Jurkat, Clone E6-1 (cell line): Measurements from ENCODE around the gene ZCCHC4. TPM values are rescaled to one million over a fixed set of nuclear protein-coding genes. Genes with fewer than 3 reads are reported as not detected.

ENCODE experiments used
- DNase-seq: peaks from one replicate; pipeline ENCODE4 v3.0.0-alpha.2; 2011; ENCODE audit warnings: low read depth, low spot score
- H3K4me3 ChIP-seq: 2 replicates; pipeline ENCODE4 v1.5.1; 2011; ENCODE audit warnings: mild to moderate bottlenecking, low read length, control low read depth, moderate library complexity
- polyA plus RNA-seq: library from polyadenylated mRNA; unstranded; fragments of >200 nt; gene quantifications from one replicate; pipeline ENCODE4 v1.2.1, GENCODE V29; 2012; ENCODE audit warnings: missing spikeins; ENCODE audit not compliant: insufficient read length, insufficient read depth

The ZCCHC4 gene
- 10.6 TPM for polyA plus RNA-seq

- peak within 1 kb of the TSS; percentile 68 for H3K4me3 ChIP-seq
- peak; percentile 90 for DNase-seq
These were observed at the start of gene ZCCHC4 for GRCh38 chr4:25312496-25313200. Gene ZCCHC4, plus strand, starts transcription at chr4:25312774. Its CDS starts 36 bp downstream, at chr4:25312810.

GRCh38 chr4:25271866-25272265, 40.7 kb upstream of the ZCCHC4 start:
- no peak for DNase-seq

GRCh38 chr4:25280210-25280609, 32.4 kb upstream of the ZCCHC4 start:
- no peak for DNase-seq
- no peak overlapping the region for H3K4me3 ChIP-seq

More at GRCh38 chr4:25271866-25272265, 40.7 kb upstream of the ZCCHC4 start:
- H3K4me3 ChIP-seq, result no peak overlapping the region

GRCh38 chr4:25283948-25284347, 28.6 kb upstream of the ZCCHC4 start:
- no peak overlapping the region for H3K4me3 ChIP-seq
- DNase-seq, result no peak

GRCh38 chr4:25284466-25284865, 28.1 kb upstream of the ZCCHC4 start:
- no peak for DNase-seq
- no peak overlapping the region for H3K4me3 ChIP-seq

- no peak for DNase-seq
- no peak overlapping the region for H3K4me3 ChIP-seq
These were observed 22.0 kb upstream of the ZCCHC4 start for GRCh38 chr4:25290490-25291067.

- DNase-seq, result no peak
These were observed 21.3 kb upstream of the ZCCHC4 start for GRCh38 chr4:25291158-25291733.

GRCh38 chr4:25297528-25298242, 14.9 kb upstream of the ZCCHC4 start:
- no peak overlapping the region for H3K4me3 ChIP-seq
- DNase-seq, result no peak

More at GRCh38 chr4:25291158-25291733, 21.3 kb upstream of the ZCCHC4 start:
- no peak overlapping the region for H3K4me3 ChIP-seq

GRCh38 chr4:25299476-25300203, 12.9 kb upstream of the ZCCHC4 start:
- DNase-seq, result no peak
- H3K4me3 ChIP-seq, result no peak overlapping the region

- no peak for DNase-seq
- H3K4me3 ChIP-seq, result no peak overlapping the region
These were observed 11.1 kb upstream of the ZCCHC4 start for GRCh38 chr4:25301471-25301870.

GRCh38 chr4:25302626-25303025, 9.9 kb upstream of the ZCCHC4 start:
- no peak overlapping the region for H3K4me3 ChIP-seq
- no peak for DNase-seq

GRCh38 chr4:25303578-25303977, 9.0 kb upstream of the ZCCHC4 start:
- no peak overlapping the region for H3K4me3 ChIP-seq
- DNase-seq, result no peak

GRCh38 chr4:25306518-25307057, 6.0 kb upstream of the ZCCHC4 start:
- H3K4me3 ChIP-seq, result no peak overlapping the region
- DNase-seq, result no peak

GRCh38 chr4:25307596-25307995, 5.0 kb upstream of the ZCCHC4 start:
- no peak for DNase-seq

GRCh38 chr4:25308306-25308705, 4.3 kb upstream of the ZCCHC4 start:
- DNase-seq, result no peak
- no peak overlapping the region for H3K4me3 ChIP-seq

More at GRCh38 chr4:25307596-25307995, 5.0 kb upstream of the ZCCHC4 start:
- H3K4me3 ChIP-seq, result no peak overlapping the region

GRCh38 chr4:25308761-25309160, 3.8 kb upstream of the ZCCHC4 start:
- no peak for DNase-seq
- no peak overlapping the region for H3K4me3 ChIP-seq

- H3K4me3 ChIP-seq, result no peak overlapping the region
- DNase-seq, result peak; percentile 67
These were observed 2.3 kb upstream of the ZCCHC4 start for GRCh38 chr4:25310066-25310802.

GRCh38 chr4:25310803-25311166, 1.8 kb upstream of the ZCCHC4 start:
- no peak for DNase-seq
- no peak overlapping the region for H3K4me3 ChIP-seq
